ENCODE measurements around the gene CHEK1.

Gene CHEK1

DNA sequence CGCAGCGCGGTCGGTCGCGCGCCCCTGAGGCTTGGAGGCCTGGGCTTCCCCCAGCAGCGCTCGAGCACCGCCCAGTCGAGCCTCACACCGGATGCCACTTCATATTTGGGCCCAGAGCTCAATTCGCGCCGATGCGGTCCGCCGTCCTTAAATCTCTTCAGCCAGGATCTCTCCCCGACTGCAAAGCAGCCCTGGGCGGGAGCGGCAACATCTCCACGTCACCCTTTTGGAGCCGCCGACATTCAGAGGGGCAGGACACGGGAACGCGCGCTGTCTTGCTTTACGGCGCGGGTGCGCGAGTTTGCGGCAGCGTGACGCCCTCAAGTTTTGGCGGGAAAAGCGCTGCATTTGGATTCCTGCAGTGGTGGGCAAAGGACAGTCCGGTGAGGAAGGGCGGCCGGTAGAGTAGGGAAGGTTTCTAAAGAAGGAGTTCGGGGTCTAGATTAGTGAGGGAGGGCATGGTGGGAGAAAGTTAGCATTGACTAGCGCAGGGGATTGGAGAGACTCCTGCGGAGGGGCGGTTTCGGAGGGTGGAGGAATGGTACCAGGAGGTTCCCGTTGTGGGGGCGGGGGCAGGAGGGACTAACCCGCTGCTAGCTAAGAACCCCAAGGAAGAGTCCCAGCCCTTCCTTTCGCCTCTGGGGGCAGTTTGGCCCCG lies 796 bp downstream of the CHEK1 start:
- TF ChIP-seq, protein P1, sequence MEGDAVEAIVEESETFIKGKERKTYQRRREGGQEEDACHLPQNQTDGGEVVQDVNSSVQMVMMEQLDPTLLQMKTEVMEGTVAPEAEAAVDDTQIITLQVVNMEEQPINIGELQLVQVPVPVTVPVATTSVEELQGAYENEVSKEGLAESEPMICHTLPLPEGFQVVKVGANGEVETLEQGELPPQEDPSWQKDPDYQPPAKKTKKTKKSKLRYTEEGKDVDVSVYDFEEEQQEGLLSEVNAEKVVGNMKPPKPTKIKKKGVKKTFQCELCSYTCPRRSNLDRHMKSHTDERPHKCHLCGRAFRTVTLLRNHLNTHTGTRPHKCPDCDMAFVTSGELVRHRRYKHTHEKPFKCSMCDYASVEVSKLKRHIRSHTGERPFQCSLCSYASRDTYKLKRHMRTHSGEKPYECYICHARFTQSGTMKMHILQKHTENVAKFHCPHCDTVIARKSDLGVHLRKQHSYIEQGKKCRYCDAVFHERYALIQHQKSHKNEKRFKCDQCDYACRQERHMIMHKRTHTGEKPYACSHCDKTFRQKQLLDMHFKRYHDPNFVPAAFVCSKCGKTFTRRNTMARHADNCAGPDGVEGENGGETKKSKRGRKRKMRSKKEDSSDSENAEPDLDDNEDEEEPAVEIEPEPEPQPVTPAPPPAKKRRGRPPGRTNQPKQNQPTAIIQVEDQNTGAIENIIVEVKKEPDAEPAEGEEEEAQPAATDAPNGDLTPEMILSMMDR (IDR thresholded peaks at IDR 0.05; ENCODE audit: borderline replicate concordance, insufficient read depth, low read depth, low read length), result no peak
- peak overlapping the region; percentile 89 for H3K4me3 ChIP-seq (ENCODE audit: low read depth, low read length)

DNA sequence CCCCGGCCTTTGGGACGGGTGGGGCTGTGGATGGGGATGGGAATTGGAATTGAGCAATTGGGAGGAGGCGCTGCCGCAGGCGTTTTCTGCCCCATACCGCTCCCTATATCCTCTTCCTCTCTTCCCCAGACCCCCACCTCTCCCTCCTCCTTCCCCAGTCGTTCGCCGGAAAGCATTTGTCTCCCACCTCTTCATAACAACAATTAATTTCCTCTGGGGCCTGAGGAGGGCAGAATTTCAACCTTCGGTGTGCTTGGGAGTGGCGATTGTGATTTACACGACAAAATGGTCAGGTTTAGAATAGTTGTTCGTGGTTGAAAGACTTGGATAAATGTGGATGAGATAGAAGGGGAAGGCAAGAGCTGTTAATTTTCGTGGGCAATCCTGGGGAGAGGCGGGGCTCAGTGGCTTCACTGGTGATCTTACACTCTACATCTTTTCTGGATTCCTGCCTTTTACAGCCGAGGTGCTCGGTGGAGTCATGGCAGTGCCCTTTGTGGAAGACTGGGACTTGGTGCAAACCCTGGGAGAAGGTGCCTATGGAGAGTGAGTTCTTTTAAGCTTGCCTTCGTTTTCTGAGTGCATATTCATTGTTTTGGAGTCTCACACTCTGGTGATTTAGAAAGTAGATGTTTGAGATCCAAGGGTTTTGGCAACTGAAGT lies 1.5 kb downstream of the CHEK1 start:
- TF ChIP-seq, protein P1 (IDR thresholded peaks at IDR 0.05; ENCODE audit: borderline replicate concordance, insufficient read depth, low read depth, low read length), result 0 out of 2 replicates have a peak, but pooled peaks have one; percentile 17
- H3K4me3 ChIP-seq (ENCODE audit: low read depth, low read length), result peak overlapping the region; percentile 89

DNA sequence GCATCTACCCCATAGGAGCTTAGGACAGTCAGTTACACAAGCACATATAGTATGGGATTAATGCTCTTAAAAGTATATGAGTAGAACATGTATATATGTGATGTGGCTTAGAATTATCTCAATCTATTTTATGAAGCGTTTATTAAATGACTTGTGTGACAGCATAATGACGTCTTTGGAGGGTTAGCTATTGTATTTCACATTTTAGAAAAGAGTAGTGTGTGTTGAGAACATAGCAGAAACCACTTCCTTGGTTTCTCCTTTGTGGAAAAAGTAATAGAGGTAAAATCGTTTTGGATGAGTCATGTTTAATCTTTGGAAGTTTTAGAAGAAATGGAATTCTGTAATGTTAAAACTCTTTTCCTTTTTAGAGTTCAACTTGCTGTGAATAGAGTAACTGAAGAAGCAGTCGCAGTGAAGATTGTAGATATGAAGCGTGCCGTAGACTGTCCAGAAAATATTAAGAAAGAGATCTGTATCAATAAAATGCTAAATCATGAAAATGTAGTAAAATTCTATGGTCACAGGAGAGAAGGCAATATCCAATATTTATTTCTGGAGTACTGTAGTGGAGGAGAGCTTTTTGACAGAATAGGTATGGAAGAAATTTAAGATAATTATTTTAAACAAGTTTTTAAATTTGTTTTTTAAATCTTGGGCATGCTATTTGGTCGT lies 2.4 kb downstream of the CHEK1 start:
- peak overlapping the region; percentile 89 for H3K4me3 ChIP-seq (ENCODE audit: low read depth, low read length)
- TF ChIP-seq, protein P1 (IDR thresholded peaks at IDR 0.05; ENCODE audit: borderline replicate concordance, insufficient read depth, low read depth, low read length), result no peak

DNA sequence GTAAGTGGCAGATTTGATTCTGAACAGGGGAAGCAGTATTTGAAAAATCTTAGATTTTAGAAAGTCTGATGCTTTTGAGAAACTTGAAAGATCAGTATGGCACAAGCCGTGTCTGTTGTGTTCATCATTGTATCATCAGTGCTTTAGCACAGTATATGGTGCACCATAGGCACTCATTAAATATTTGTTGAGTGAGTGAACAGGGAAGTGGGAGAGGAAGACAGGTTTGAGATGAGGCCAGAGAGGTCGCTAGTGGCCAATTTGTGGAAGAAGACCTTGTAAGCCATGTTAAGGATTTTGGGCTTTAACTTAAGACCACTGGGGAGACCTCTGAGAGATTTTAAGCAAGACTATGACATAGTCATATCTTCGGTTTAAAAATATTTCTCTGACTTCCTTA lies 12.9 kb downstream of the CHEK1 start:
- TF ChIP-seq, protein P1 (IDR thresholded peaks at IDR 0.05; ENCODE audit: borderline replicate concordance, insufficient read depth, low read depth, low read length), result no peak
- H3K4me3 ChIP-seq (ENCODE audit: low read depth, low read length), result no peak overlapping the region

DNA sequence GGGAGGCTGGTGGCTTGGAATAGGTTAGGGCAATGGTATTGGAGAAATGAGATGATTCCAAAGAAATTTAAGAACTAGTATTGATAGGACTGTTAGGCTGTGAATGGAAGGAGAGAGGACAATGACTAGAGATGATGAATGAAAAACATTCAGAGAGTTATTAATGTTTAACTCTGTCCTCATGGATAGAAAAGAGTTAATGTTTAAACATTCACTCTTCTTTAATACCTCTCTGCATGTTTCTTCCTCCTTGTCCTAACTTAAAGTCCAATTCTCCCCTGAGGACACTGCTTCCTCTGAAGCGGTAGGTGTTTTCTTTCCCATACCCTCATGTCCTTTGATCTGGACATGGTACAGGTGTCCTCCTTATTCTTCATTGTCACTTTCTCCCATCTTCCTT lies 13.4 kb downstream of the CHEK1 start:
- H3K4me3 ChIP-seq (ENCODE audit: low read depth, low read length), result no peak overlapping the region
- TF ChIP-seq, protein P1 (IDR thresholded peaks at IDR 0.05; ENCODE audit: borderline replicate concordance, insufficient read depth, low read depth, low read length), result no peak

DNA sequence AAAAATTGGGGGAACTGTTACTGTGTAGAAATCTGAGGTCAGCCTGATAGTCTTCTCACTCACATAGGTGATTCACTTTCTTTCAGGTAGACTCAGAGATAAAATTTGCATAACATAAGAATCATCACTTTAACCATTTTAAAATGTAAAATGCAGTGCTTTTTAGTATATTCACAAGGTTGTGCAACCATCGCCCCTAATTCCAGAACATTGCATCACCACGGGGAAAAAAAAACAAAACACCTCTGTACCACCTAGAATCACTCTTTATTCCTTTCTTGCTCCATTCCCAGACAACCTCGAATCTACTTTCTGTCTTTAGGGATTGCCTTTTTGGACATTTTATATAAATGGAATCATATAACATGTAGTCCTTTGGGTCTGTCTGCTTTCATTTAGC lies 20.9 kb downstream of the CHEK1 start:
- H3K4me3 ChIP-seq (ENCODE audit: low read depth, low read length), result no peak overlapping the region
- TF ChIP-seq, protein P1 (IDR thresholded peaks at IDR 0.05; ENCODE audit: borderline replicate concordance, insufficient read depth, low read depth, low read length), result no peak
